ENCODE results near the gene SYVN1. TPM values are rescaled to one million over a fixed set of nuclear protein-coding genes. Genes with fewer than 3 reads are reported as not detected.

SYVN1 gene
- total and polyA plus RNA-seq, 4 donors = 19.9 to 210 (median 56.6) TPM

GRCh38 chr11:65104628-65105027 is 29.7 kb downstream of the SYVN1 start:
- Histone ChIP-seq H3K4me3 (ENCODE audit: low read depth in 1 of 3, low read length in 3 of 3) (no peak overlapping the region), H3K27me3 (ENCODE audit: control insufficient read depth in 4 of 4, insufficient read depth in 4 of 4, low read length in 3 of 4) (no peaks in the 10 kb centered on the region), H3K9me3 (ENCODE audit: control insufficient read depth in 4 of 4, low read length in 3 of 4) (no peaks in the 10 kb centered on the region), H3K4me1 (ENCODE audit: control insufficient read depth in 4 of 4, insufficient read depth in 4 of 4, low read length in 3 of 4) (peaks cover 10 to 39% (median 26%) of the 10 kb centered on the region in 4 donors), H3K27ac (ENCODE audit: low read depth in 1 of 2, low read length in 2 of 2) (no peak overlapping the region), H3K36me3 (ENCODE audit: control insufficient read depth in 4 of 4, insufficient read depth in 3 of 4, low read depth in 1 of 4, low read length in 3 of 4) (peaks cover 3 to 13% (median 8%) of the 10 kb centered on the region in 4 donors), H3K9ac (ENCODE audit: low read depth in 1 of 2, low read length in 2 of 2) (no peak overlapping the region)
- 52% methylated on average over 4 of the region's 4 CpGs for WGBS
- TF ChIP-seq GABPA (IDR thresholded peaks at IDR 0.05 in 1 of 2, conservative IDR thresholded peaks at IDR 0.05 in 1 of 2) = no peak
- no peak for TF ChIP-seq ATF3 (IDR thresholded peaks at IDR 0.05)
- no peak for TF ChIP-seq JUND (IDR thresholded peaks at IDR 0.05)
- no peak for TF ChIP-seq SP1 (IDR thresholded peaks at IDR 0.05)
- TF ChIP-seq, protein P1, sequence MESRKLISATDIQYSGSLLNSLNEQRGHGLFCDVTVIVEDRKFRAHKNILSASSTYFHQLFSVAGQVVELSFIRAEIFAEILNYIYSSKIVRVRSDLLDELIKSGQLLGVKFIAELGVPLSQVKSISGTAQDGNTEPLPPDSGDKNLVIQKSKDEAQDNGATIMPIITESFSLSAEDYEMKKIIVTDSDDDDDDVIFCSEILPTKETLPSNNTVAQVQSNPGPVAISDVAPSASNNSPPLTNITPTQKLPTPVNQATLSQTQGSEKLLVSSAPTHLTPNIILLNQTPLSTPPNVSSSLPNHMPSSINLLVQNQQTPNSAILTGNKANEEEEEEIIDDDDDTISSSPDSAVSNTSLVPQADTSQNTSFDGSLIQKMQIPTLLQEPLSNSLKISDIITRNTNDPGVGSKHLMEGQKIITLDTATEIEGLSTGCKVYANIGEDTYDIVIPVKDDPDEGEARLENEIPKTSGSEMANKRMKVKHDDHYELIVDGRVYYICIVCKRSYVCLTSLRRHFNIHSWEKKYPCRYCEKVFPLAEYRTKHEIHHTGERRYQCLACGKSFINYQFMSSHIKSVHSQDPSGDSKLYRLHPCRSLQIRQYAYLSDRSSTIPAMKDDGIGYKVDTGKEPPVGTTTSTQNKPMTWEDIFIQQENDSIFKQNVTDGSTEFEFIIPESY (IDR thresholded peaks at IDR 0.05) = no peak
- TF ChIP-seq MAX (IDR thresholded peaks at IDR 0.05) = no peak
- TF ChIP-seq TAF1 (conservative IDR thresholded peaks at IDR 0.05) = no peak
- TF ChIP-seq EGR1 (IDR thresholded peaks at IDR 0.05; ENCODE audit: low read depth in 2 of 2) = no peak
- no peak for DNase-seq (ENCODE audit: low spot score)

DNA sequence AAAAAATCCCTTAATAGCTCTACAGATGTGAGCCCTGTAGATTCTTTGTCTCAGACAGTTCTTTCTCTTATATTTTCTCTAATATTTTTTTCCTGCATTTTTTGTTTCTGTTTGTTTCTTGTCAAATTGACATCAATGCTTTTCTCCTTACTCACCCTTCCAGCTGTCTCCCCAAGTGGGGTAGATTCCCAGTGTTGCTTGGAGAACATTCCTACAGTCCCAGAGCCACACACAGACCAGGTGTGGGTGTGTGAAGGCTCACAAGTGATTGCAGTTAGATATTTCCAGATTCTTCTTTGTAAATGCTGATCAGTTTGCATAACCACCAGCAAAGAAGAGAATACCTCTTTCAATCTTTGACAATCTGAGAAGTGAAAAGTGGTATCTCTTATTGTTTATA is 30.8 kb downstream of the SYVN1 start:
- Histone ChIP-seq H3K27ac (ENCODE audit: low read depth in 1 of 2, low read length in 2 of 2) (no peak overlapping the region), H3K27me3 (ENCODE audit: control insufficient read depth in 4 of 4, insufficient read depth in 4 of 4, low read length in 3 of 4) (no peaks in the 10 kb centered on the region), H3K4me3 (ENCODE audit: low read depth in 1 of 3, low read length in 3 of 3) (no peak overlapping the region), H3K36me3 (ENCODE audit: control insufficient read depth in 4 of 4, insufficient read depth in 3 of 4, low read depth in 1 of 4, low read length in 3 of 4) (peaks cover 0 to 8% (median 4%) of the 10 kb centered on the region in 4 donors), H3K9ac (ENCODE audit: low read depth in 1 of 2, low read length in 2 of 2) (no peak overlapping the region), H3K9me3 (ENCODE audit: control insufficient read depth in 4 of 4, low read length in 3 of 4) (no peaks in the 10 kb centered on the region), H3K4me1 (ENCODE audit: control insufficient read depth in 4 of 4, insufficient read depth in 4 of 4, low read length in 3 of 4) (peaks cover 10 to 39% (median 26%) of the 10 kb centered on the region in 4 donors)
- no peak for TF ChIP-seq NR2F2 (IDR thresholded peaks at IDR 0.05)
- no peak for TF ChIP-seq CTCF (IDR thresholded peaks at IDR 0.05; ENCODE audit: low read depth, low read length, missing input control)
- no peak for TF ChIP-seq RXRA (IDR thresholded peaks at IDR 0.05)
- no peak for TF ChIP-seq GABPA (IDR thresholded peaks at IDR 0.05 in 1 of 2, conservative IDR thresholded peaks at IDR 0.05 in 1 of 2)
- no peak for TF ChIP-seq HNF4G (IDR thresholded peaks at IDR 0.05)
- no peak for TF ChIP-seq ATF3 (IDR thresholded peaks at IDR 0.05)
- DNase-seq (ENCODE audit: low spot score) = no peak

Data from liver (tissue), 9 donors.